Bone marrow (tissue), 2 donors: ENCODE measurements around the gene CFI.
"Not testable (repeated sequence)": the region's sequence is repeated elsewhere in the genome, so short reads cannot be mapped to it uniquely, and the experiment has no call there.

Experiments
- DNase-seq, 2 donors: peaks; one replicate each; lab custom pipeline; 2025; lab: John Stamatoyannopoulos, UW

Gene CFI

GRCh38 chr4:109798866-109799265, 2.9 kb downstream of the CFI start:
- no peak for DNase-seq

- no peak for DNase-seq
Measured at GRCh38 chr4:109795059-109795458, 6.7 kb downstream of the CFI start.

GRCh38 chr4:109787807-109788206, 14.0 kb downstream of the CFI start:
- DNase-seq: no peak

- DNase-seq: no peak
Measured at GRCh38 chr4:109786846-109787245, 15.0 kb downstream of the CFI start.

GRCh38 chr4:109782092-109782491, 19.7 kb downstream of the CFI start:
- DNase-seq: not testable (repeated sequence)

- DNase-seq: no peak
Measured at GRCh38 chr4:109764789-109765402, 36.9 kb downstream of the CFI start.

- DNase-seq: no peak
Measured at GRCh38 chr4:109764376-109764775, 37.4 kb downstream of the CFI start.

- DNase-seq: no peak
Measured at GRCh38 chr4:109760682-109761081, 41.1 kb downstream of the CFI start.

GRCh38 chr4:109755656-109756055, 46.1 kb downstream of the CFI start:
- DNase-seq: no peak

GRCh38 chr4:109754093-109754857, 47.5 kb downstream of the CFI start:
- no peak for DNase-seq

- DNase-seq: no peak
Measured at GRCh38 chr4:109752525-109752924, 49.3 kb downstream of the CFI start.

- no peak for DNase-seq
Measured at GRCh38 chr4:109751852-109752251, 49.9 kb downstream of the CFI start.

GRCh38 chr4:109750652-109751244, 51.1 kb downstream of the CFI start:
- DNase-seq: no peak

GRCh38 chr4:109749388-109750082, 52.3 kb downstream of the CFI start:
- no peak for DNase-seq

- no peak for DNase-seq
Measured at GRCh38 chr4:109748114-109748513, 53.7 kb downstream of the CFI start.

GRCh38 chr4:109746728-109747127, 55.1 kb downstream of the CFI start:
- no peak for DNase-seq

- DNase-seq: no peak
Measured at GRCh38 chr4:109745830-109746229, 56.0 kb downstream of the CFI start.

- no peak for DNase-seq
Measured at GRCh38 chr4:109739547-109739946, 62.3 kb downstream of the CFI start.

- no peak for DNase-seq
Measured at GRCh38 chr4:109738104-109738872, 63.5 kb downstream of the CFI start.

GRCh38 chr4:109735566-109736365, 66.0 kb downstream of the CFI start:
- no peak for DNase-seq

- DNase-seq: no peak
Measured at GRCh38 chr4:109733728-109734127, 68.1 kb downstream of the CFI start.
